ENCODE data around the gene SYT13.

The SYT13 gene

GRCh38 chr11:45225961-45226871 is 59.9 kb downstream of the SYT13 start:
- no peak for DNase-seq (ENCODE audit: low read depth, low spot score)
- no peak overlapping the region for H3K27ac ChIP-seq

DNA sequence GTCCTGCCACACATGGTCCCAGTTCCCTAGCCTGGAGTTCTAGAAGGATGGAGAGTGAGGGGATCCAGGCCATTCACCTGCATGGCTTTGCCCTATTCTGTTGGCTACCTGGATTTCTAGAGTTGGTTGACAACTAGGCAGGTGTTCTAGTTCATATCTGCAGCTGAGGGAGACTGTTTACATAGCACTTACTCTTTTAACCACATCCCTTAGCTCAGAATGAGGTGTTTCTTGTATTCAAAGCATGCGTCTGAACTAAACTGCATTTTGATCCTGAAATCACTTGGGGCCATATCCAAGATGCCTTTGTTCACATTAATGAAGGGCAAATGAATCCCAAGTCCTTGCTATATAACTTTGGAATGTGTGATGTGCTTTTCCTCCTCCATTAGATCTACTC is 60.9 kb downstream of the SYT13 start:
- H3K27ac ChIP-seq, result no peak overlapping the region
- DNase-seq (ENCODE audit: low read depth, low spot score), result no peak

DNA sequence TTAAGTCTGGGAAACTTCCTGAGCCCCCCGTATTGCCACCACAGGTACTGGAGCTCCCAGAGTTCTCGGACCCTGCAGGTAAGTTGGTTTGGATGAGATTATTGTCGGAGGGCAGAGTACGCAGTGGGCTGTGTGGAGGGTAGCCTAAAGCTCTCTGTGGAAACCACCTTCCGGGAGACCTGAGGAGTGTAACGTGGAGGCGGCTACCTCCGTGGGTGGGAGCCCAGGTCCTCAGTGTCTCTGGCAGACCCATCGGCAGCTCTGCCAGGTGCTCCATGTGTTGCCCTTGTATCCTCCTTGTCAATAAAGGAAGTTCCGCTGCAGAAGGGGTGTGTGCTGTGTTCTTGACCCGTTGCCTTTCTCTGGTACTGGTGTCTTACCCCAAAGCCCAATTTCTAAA is 61.4 kb downstream of the SYT13 start:
- no peak for DNase-seq (ENCODE audit: low read depth, low spot score)
- H3K27ac ChIP-seq, result no peak overlapping the region

- H3K27ac ChIP-seq, result no peak overlapping the region
- DNase-seq (ENCODE audit: low read depth, low spot score), result no peak
These were observed 62.6 kb downstream of the SYT13 start for GRCh38 chr11:45223496-45223895.

GRCh38 chr11:45219411-45219810 is 66.7 kb downstream of the SYT13 start:
- no peak for DNase-seq (ENCODE audit: low read depth, low spot score)
- H3K27ac ChIP-seq, result no peak overlapping the region

- no peak for DNase-seq (ENCODE audit: low read depth, low spot score)
- H3K27ac ChIP-seq, result no peak overlapping the region
These were observed 67.4 kb downstream of the SYT13 start for GRCh38 chr11:45218705-45219104.

DNA sequence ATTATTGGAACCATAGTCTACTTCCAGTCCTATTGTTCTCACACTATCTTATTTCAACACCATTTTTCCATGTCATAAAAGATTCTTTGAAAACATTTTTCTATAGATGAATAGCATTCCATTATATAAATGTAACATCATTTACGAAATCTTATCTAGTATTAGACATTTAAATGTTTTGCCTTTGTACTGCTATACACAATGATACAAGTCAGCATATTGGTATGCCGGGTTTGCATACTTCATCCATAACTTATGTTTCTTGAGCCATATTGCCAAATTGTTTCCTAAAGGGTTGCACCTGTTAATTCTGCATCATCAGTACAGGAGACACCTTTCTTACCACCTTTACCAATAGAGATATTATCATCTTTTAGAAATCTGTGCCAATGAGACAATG is 68.2 kb downstream of the SYT13 start:
- no peak for DNase-seq (ENCODE audit: low read depth, low spot score)

GRCh38 chr11:45216901-45217300 is 69.2 kb downstream of the SYT13 start:
- H3K27ac ChIP-seq, result no peak overlapping the region
- no peak for DNase-seq (ENCODE audit: low read depth, low spot score)

More for the DNA sequence above, 68.2 kb downstream of the SYT13 start:
- no peak overlapping the region for H3K27ac ChIP-seq

- no peak overlapping the region for H3K27ac ChIP-seq
- no peak for DNase-seq (ENCODE audit: low read depth, low spot score)
These were observed 70.1 kb downstream of the SYT13 start for GRCh38 chr11:45216031-45216430.

GRCh38 chr11:45215098-45215865 is 70.9 kb downstream of the SYT13 start:
- DNase-seq (ENCODE audit: low read depth, low spot score), result no peak
- no peak overlapping the region for H3K27ac ChIP-seq

DNA sequence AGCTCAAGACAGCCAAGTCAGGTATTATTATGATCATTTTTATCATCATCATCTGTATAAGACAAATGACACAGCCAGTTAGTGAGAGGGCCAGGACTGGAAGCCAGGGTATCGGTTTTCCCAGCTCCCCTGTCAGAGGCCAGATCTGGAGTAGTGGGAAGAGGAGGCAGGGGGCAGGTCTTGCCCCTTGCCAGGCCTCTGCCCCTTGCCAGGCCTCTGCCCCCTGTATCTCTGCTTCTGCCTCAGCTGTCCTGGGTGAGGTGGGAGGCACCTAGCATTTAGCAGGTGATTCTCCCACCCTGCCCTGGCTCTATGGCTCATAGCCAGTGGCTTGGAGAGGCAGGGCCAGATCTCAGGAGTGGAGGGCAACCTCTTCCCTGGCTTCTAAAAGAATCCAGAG is 72.4 kb downstream of the SYT13 start:
- H3K27ac ChIP-seq, result no peak overlapping the region
- no peak for DNase-seq (ENCODE audit: low read depth, low spot score)

DNA sequence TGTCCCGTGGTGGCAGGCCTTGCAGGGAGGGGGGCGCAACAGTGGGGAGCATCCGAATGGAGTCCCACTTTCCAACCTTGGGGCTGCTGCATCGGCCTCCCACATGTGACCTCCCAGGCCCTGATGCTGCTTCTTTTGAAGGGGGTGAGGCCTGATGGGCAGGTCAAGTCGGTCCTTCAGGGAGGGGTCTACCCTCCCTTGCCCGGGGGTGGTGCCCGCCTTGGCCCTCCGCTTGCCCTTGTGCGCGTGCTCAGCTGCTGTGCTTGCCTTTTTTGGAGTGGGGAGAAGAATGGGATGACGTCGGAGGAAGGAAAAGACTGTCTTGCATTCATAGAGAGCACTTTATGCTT is 72.8 kb downstream of the SYT13 start:
- no peak overlapping the region for H3K27ac ChIP-seq
- no peak for DNase-seq (ENCODE audit: low read depth, low spot score)

GRCh38 chr11:45212566-45213315 is 73.4 kb downstream of the SYT13 start:
- no peak overlapping the region for H3K27ac ChIP-seq
- DNase-seq (ENCODE audit: low read depth, low spot score), result no peak

- DNase-seq (ENCODE audit: low read depth, low spot score), result no peak
These were observed 74.4 kb downstream of the SYT13 start for GRCh38 chr11:45211732-45212131.

DNA sequence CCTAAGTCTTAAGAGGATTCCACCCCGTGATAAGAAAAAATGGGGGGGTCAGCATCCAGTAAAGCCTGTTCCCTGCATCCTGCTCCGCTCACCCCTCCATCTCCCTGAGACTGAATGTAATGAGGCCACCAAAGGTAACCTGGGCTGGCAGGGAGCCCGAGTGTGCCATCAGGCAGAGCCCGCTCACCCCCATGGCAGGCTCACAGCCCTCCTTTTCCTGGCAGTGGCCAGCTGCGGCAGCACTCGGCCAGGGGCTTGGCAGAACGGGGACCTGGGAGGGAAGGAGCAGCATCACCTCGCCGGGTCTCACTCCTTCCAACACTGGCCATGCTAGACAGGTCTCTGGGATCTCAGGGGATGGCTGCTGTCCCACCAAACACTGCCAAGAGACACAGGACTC is 75.3 kb downstream of the SYT13 start:
- H3K27ac ChIP-seq, result no peak overlapping the region
- DNase-seq (ENCODE audit: low read depth, low spot score), result no peak

More at GRCh38 chr11:45211732-45212131, 74.4 kb downstream of the SYT13 start:
- H3K27ac ChIP-seq, result no peak overlapping the region

DNA sequence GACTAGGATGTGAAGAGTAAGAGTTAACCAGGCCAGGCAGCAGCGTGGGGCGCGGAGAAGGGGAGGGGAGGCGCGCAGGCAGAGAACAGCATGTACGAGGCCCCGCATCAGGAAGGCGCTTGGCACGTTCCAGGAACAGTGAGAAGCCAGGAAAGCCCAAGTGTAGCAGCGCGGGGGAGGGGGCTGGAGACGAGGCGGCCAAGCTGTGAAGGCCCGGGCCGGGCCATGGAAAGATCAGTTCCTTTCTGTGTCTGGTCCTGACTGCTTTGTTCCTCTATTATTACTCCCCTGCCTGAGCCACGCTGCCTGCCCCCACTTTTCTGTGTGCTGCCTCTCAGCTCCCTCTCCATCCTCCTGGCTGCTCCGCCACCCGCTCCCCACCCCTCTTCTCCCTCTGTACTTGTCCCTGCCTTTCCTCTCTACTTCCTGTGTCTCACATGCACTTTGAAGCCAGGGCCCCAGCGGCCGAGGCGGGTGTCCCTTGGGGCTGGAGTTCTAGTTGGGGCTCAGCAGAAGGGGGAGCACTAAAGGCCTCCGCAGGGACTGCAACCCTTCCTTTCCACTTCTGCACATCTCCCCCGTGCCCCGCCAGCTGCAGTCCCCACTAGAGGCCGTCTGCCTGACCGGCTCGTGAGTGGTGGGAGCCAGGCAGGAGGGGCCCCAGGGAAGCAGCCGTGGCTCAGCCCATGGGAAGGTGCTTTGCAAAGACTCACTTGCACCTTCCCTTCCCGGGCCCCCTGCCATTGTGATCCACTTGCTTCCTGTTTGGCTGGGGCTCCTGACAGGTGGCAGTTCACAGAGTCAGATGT is 76.0 kb downstream of the SYT13 start:
- no peak for DNase-seq (ENCODE audit: low read depth, low spot score)
- H3K27ac ChIP-seq, result no peak overlapping the region

GRCh38 chr11:45209000-45209879 is 76.9 kb downstream of the SYT13 start:
- no peak for DNase-seq (ENCODE audit: low read depth, low spot score)
- no peak overlapping the region for H3K27ac ChIP-seq

DNA sequence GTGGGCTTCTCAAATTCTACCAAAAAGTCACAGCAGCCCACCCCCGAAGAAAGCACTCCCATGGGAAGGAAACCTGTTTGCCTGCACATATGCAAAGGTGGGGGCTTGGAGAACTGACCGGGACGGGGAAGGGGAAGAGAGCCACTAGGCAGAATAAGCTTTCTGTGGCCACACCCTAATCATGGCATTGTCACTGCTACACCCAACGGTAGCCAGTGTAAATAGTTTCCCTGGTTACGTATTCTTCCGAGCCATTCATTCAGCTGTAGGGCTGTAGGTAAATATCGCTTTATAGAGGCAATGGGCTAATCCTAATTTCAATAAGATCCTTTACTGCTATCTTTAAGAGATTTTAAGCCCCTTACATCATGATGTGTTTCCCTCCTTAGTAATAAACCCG is 78.0 kb downstream of the SYT13 start:
- no peak overlapping the region for H3K27ac ChIP-seq
- no peak for DNase-seq (ENCODE audit: low read depth, low spot score)

DNA sequence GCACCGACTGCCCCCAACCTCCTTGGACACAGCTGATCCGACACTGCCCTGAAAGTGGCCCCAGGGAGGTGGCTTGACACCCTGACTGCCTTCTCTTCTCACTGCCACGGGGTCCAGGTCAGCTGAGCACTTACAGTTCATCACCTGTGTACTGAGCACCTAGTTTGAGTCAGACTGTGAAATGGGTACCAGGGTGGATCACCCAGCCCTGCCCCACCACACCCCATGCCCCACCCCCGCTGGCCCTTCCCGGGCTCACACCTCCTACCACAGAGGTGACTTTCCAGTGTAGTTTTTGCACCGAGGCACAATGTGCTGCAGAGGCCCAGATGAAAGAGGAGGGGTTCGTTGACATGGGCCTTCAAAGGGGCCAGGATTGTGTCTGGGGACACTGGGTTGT is 80.2 kb downstream of the SYT13 start:
- no peak overlapping the region for H3K27ac ChIP-seq
- no peak for DNase-seq (ENCODE audit: low read depth, low spot score)

All from epithelial cell of prostate (primary cell).